Measurements from ENCODE around the gene FBL. TPM values are rescaled to one million over a fixed set of nuclear protein-coding genes. Genes with fewer than 3 reads are reported as not detected.
"Not testable (repeated sequence)": the region's sequence is repeated elsewhere in the genome, so short reads cannot be mapped to it uniquely, and the experiment has no call there.

FBL gene
- total RNA-seq, 1 experiment from 2014 or later = 573 TPM

DNA sequence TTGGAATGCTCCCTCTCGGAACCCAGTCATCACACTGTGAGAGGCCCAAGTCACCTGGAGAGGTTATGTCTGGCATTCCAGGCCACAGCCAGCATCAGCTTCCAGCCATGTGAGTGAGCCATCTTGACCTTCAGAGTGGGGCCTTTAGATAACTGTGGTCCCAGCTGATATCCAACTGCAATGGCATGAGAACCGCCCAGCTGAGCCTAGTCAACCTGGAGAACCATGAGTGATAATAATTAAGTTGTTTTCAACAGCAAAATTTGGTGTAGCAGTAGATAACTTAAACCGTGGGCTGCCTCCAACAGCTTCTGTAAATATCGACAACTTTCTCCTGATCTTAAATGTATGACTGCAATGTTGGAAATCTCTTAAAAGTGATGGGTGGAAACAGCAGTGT is 36.8 kb downstream of the FBL start:
- no TSS peak for BruUV-seq (replicated peaks)
- H3K4me1 ChIP-seq (ENCODE audit: insufficient read depth, low read length, poor library complexity, severe bottlenecking) = no peaks in the 10 kb centered on the region
- no peak overlapping the region for H3K27ac ChIP-seq (ENCODE audit: low read depth, low read length, poor library complexity, severe bottlenecking)
- no peaks in the 10 kb centered on the region for H3K9me3 ChIP-seq (ENCODE audit: low read depth, low read length, poor library complexity, severe bottlenecking)
- CTCF ChIA-PET = interaction anchor here (0.7 kb wide), 1 partner anchor 72 kb away, joined by 3 read pairs; no protein-coding TSS in a partner anchor
- POLR2A ChIA-PET (ENCODE audit: low non-redundant PET) = no interaction called here
- no peak for TF ChIP-seq EZH2 (IDR thresholded peaks at IDR 0.05; ENCODE audit: borderline replicate concordance, low read depth, low read length, poor library complexity, severe bottlenecking)
- TF ChIP-seq, protein P1, sequence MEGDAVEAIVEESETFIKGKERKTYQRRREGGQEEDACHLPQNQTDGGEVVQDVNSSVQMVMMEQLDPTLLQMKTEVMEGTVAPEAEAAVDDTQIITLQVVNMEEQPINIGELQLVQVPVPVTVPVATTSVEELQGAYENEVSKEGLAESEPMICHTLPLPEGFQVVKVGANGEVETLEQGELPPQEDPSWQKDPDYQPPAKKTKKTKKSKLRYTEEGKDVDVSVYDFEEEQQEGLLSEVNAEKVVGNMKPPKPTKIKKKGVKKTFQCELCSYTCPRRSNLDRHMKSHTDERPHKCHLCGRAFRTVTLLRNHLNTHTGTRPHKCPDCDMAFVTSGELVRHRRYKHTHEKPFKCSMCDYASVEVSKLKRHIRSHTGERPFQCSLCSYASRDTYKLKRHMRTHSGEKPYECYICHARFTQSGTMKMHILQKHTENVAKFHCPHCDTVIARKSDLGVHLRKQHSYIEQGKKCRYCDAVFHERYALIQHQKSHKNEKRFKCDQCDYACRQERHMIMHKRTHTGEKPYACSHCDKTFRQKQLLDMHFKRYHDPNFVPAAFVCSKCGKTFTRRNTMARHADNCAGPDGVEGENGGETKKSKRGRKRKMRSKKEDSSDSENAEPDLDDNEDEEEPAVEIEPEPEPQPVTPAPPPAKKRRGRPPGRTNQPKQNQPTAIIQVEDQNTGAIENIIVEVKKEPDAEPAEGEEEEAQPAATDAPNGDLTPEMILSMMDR (conservative IDR thresholded peaks at IDR 0.05; ENCODE audit: low read depth, low read length) = no peak
- H3K27me3 ChIP-seq (replicated peaks; ENCODE audit: insufficient read depth, low read depth, low read length, poor library complexity) = no peaks in the 10 kb centered on the region
- no peak for DNase-seq (ENCODE audit: low spot score)
- H3K4me3 ChIP-seq (ENCODE audit: low read depth, low read length, poor library complexity, severe bottlenecking) = no peak overlapping the region
- intact Hi-C loops (cut with micrococcal nuclease; ENCODE audit: unreplicated experiment) = no loop called here
- H3K36me3 ChIP-seq (ENCODE audit: insufficient read depth, low read length, poor library complexity, severe bottlenecking) = no peaks in the 10 kb centered on the region

DNA sequence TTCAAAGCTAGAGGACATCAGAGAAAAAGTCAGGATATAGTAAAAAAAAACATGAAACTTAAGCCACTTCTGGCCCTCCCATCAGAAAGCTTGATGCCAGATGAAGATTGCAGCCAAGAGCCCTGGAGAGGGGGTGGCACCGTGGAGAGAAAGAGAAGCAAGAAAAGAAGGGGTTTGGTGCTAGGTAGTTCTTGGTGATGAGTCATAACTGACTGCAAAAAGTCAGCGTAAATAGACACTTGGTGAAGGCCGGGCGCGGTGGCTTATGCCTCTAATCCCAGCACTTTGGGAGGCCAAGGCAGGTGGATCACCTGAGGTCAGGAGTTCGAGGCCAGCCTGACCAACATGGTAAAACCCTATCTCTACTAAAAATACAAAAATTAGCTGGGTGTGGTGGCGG is 37.5 kb downstream of the FBL start:
- intact Hi-C loops (cut with micrococcal nuclease; ENCODE audit: unreplicated experiment); CTCF ChIA-PET; POLR2A ChIA-PET (ENCODE audit: low non-redundant PET): not testable (repeated sequence)

DNA sequence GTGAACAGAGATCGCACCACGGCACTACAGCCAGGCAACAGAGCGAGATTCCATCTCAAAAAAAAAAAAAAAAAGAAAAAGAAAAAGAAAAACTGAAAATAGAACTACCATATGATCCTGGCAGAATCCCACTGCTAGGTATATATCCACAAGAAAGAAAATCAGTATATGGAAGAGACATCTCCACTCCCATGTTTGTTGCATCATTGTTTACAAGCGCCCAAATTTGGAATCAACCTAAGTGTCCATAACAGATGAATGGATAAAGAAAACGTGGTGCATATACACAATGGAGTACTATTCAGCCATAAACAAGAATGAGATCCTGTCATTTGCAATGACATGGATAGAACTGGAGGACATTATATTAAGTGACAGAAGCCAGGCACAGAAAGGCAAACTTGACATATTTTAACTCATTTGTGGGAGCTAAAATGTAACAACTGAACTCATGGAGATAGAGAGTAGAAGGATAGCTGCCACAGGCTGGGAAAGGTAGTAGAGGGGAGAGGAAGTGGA is 38.3 kb downstream of the FBL start:
- Histone ChIP-seq H3K4me3 (ENCODE audit: low read depth, low read length, poor library complexity, severe bottlenecking) (no peak overlapping the region), H3K9me3 (ENCODE audit: low read depth, low read length, poor library complexity, severe bottlenecking) (no peaks in the 10 kb centered on the region), H3K4me1 (ENCODE audit: insufficient read depth, low read length, poor library complexity, severe bottlenecking) (no peaks in the 10 kb centered on the region), H3K27ac (ENCODE audit: low read depth, low read length, poor library complexity, severe bottlenecking) (no peak overlapping the region), H3K27me3 (replicated peaks; ENCODE audit: insufficient read depth, low read depth, low read length, poor library complexity) (peaks cover 2% of the 10 kb centered on the region), H3K36me3 (ENCODE audit: insufficient read depth, low read length, poor library complexity, severe bottlenecking) (no peaks in the 10 kb centered on the region)
- no peak for TF ChIP-seq EZH2 (IDR thresholded peaks at IDR 0.05; ENCODE audit: borderline replicate concordance, low read depth, low read length, poor library complexity, severe bottlenecking)
- TF ChIP-seq, protein P1 (conservative IDR thresholded peaks at IDR 0.05; ENCODE audit: low read depth, low read length) = no peak
- CTCF ChIA-PET = no interaction called here
- POLR2A ChIA-PET (ENCODE audit: low non-redundant PET) = no interaction called here
- no peak for DNase-seq (ENCODE audit: low spot score)
- BruUV-seq (replicated peaks) = no TSS peak
- intact Hi-C loops (cut with micrococcal nuclease; ENCODE audit: unreplicated experiment) = no loop called here

More for the DNA sequence above, 37.5 kb downstream of the FBL start:
- not testable (repeated sequence) for BruUV-seq (replicated peaks); H3K36me3 ChIP-seq (ENCODE audit: insufficient read depth, low read length, poor library complexity, severe bottlenecking); H3K4me3 ChIP-seq (ENCODE audit: low read depth, low read length, poor library complexity, severe bottlenecking); DNase-seq (ENCODE audit: low spot score); H3K4me1 ChIP-seq (ENCODE audit: insufficient read depth, low read length, poor library complexity, severe bottlenecking); H3K27me3 ChIP-seq (replicated peaks; ENCODE audit: insufficient read depth, low read depth, low read length, poor library complexity); H3K27ac ChIP-seq (ENCODE audit: low read depth, low read length, poor library complexity, severe bottlenecking); H3K9me3 ChIP-seq (ENCODE audit: low read depth, low read length, poor library complexity, severe bottlenecking)

GRCh38 chr19:39805104-39805503 is 41.1 kb downstream of the FBL start:
- Histone ChIP-seq H3K27me3 (replicated peaks; ENCODE audit: insufficient read depth, low read depth, low read length, poor library complexity) (peaks cover 5% of the 10 kb centered on the region), H3K9me3 (ENCODE audit: low read depth, low read length, poor library complexity, severe bottlenecking) (no peaks in the 10 kb centered on the region), H3K4me1 (ENCODE audit: insufficient read depth, low read length, poor library complexity, severe bottlenecking) (no peaks in the 10 kb centered on the region), H3K27ac (ENCODE audit: low read depth, low read length, poor library complexity, severe bottlenecking) (no peak overlapping the region), H3K4me3 (ENCODE audit: low read depth, low read length, poor library complexity, severe bottlenecking) (no peak overlapping the region), H3K36me3 (ENCODE audit: insufficient read depth, low read length, poor library complexity, severe bottlenecking) (no peaks in the 10 kb centered on the region)
- DNase-seq (ENCODE audit: low spot score) = no peak
- no peak for TF ChIP-seq EZH2 (IDR thresholded peaks at IDR 0.05; ENCODE audit: borderline replicate concordance, low read depth, low read length, poor library complexity, severe bottlenecking)
- TF ChIP-seq, protein P1 (conservative IDR thresholded peaks at IDR 0.05; ENCODE audit: low read depth, low read length) = no peak
- BruUV-seq (replicated peaks) = no TSS peak
- ChIA-PET POLR2A (ENCODE audit: low non-redundant PET) (interaction anchor here (0.7 kb wide), 1 partner anchor 222 kb away, joined by 4 read pairs; no protein-coding TSS in a partner anchor), CTCF (no interaction called here)
- intact Hi-C loops (cut with micrococcal nuclease; ENCODE audit: unreplicated experiment) = no loop called here
